DOHH2 (cell line): Measurements from ENCODE around the gene AQP5.

Experiments
- H3F3A ChIP-seq: fragments of 200-600 bp; sonication (generic), shearing (Covaris generic); 2 replicates; pipeline ENCODE4 v1.6.0; 2016; ENCODE audit warnings: antibody characterized with exemption, mild to moderate bottlenecking; ENCODE audit not compliant: control insufficient read depth, insufficient read depth
- H3K27ac ChIP-seq: fragments of 200-600 bp; sonication (generic); 2 replicates; pipeline ENCODE4 v1.5.1; 2014; ENCODE audit warnings: low read depth, mild to moderate bottlenecking, low read length, moderate library complexity
- H3K27me3 ChIP-seq: fragments of 200-600 bp; sonication (generic); 2 replicates; pipeline ENCODE4 v1.6.1; 2014; ENCODE audit warnings: mild to moderate bottlenecking, low read length, mixed read lengths; ENCODE audit not compliant: control insufficient read depth
- H3K36me3 ChIP-seq: fragments of 200-600 bp; sonication (generic); 2 replicates; pipeline ENCODE4 v1.6.1; 2014; ENCODE audit warnings: mild to moderate bottlenecking, low read length, moderate library complexity, mixed read lengths; ENCODE audit not compliant: control insufficient read depth
- H3K4me1 ChIP-seq: fragments of 200-600 bp; sonication (generic); 2 replicates; pipeline ENCODE4 v1.6.1; 2014; ENCODE audit warnings: mild to moderate bottlenecking, low read length, mixed read lengths; ENCODE audit not compliant: control insufficient read depth
- H3K4me2 ChIP-seq: fragments of 200-600 bp; sonication (generic); 2 replicates; pipeline ENCODE4 v1.6.0; 2014; ENCODE audit warnings: mild to moderate bottlenecking, low read length, moderate library complexity
- H3K4me3 ChIP-seq: fragments of 200-600 bp; sonication (generic); 2 replicates; pipeline ENCODE4 v1.5.1; 2014; ENCODE audit warnings: mild to moderate bottlenecking, low read length, mixed read lengths
- H3K79me2 ChIP-seq: fragments of 200-600 bp; sonication (generic); 2 replicates; pipeline ENCODE4 v1.6.1; 2014; ENCODE audit warnings: mild to moderate bottlenecking, low read length, mixed read lengths; ENCODE audit not compliant: control insufficient read depth
- H3K9me2 ChIP-seq: fragments of 200-600 bp; sonication (generic); replicated peaks from 2 replicates; pipeline ENCODE4 v1.6.1; 2014; ENCODE audit warnings: mild to moderate bottlenecking, low read length, mixed read lengths; ENCODE audit not compliant: control insufficient read depth
- H3K9me3 ChIP-seq: fragments of 200-600 bp; sonication (generic); 2 replicates; pipeline ENCODE4 v1.6.1; 2014; ENCODE audit warnings: antibody characterized with exemption, low read length, mixed read lengths; ENCODE audit not compliant: control insufficient read depth, insufficient read depth
- H4K20me1 ChIP-seq: fragments of 200-600 bp; sonication (generic); 2 replicates; pipeline ENCODE4 v1.6.0; 2014; ENCODE audit warnings: low read depth, mild to moderate bottlenecking, antibody characterized with exemption, low read length, moderate library complexity; ENCODE audit not compliant: control insufficient read depth, insufficient read depth
- CTCF ChIP-seq: fragments of 200-600 bp; sonication (generic); IDR thresholded peaks from one replicate; pipeline ENCODE4 v1.5.1; 2014; ENCODE audit warnings: antibody characterized with exemption, mild to moderate bottlenecking, low read depth, low read length; ENCODE audit not compliant: poor library complexity, severe bottlenecking
- EZH2phosphoT487 ChIP-seq: fragments of 200-600 bp; sonication (generic); IDR thresholded peaks from 2 replicates; pipeline ENCODE4 v1.6.1; 2017; ENCODE audit warnings: borderline replicate concordance, mild to moderate bottlenecking, antibody characterized with exemption, low read length, moderate library complexity, mixed read lengths

The AQP5 gene

GRCh38 chr12:49971141-49971540 lies 9.5 kb downstream of the AQP5 start:
- H3K4me1 ChIP-seq: peaks cover 13% of the 10 kb centered on the region
- no peak overlapping the region for H3K27ac ChIP-seq
- H3F3A ChIP-seq: no peaks in the 10 kb centered on the region
- no peaks in the 10 kb centered on the region for H3K9me3 ChIP-seq
- H3K79me2 ChIP-seq: no peaks in the 10 kb centered on the region
- TF ChIP-seq CTCF (no peak), EZH2phosphoT487 (no peak)
- H3K4me3 ChIP-seq: no peak overlapping the region
- peaks cover 31% of the 10 kb centered on the region for H3K27me3 ChIP-seq
- no peaks in the 10 kb centered on the region for H3K36me3 ChIP-seq
- H4K20me1 ChIP-seq: no peaks in the 10 kb centered on the region
- no peaks in the 10 kb centered on the region for H3K9me2 ChIP-seq
- H3K4me2 ChIP-seq: no peak overlapping the region

- H3K4me2 ChIP-seq: no peak overlapping the region
- no peaks in the 10 kb centered on the region for H3K9me2 ChIP-seq
- no peak overlapping the region for H3K4me3 ChIP-seq
- H3K79me2 ChIP-seq: no peaks in the 10 kb centered on the region
- no peak overlapping the region for H3K27ac ChIP-seq
- H3K36me3 ChIP-seq: no peaks in the 10 kb centered on the region
- no peaks in the 10 kb centered on the region for H3K9me3 ChIP-seq
- H3F3A ChIP-seq: no peaks in the 10 kb centered on the region
- TF ChIP-seq EZH2phosphoT487: no peak
- no peak for TF ChIP-seq CTCF
- peaks cover 8% of the 10 kb centered on the region for H3K4me1 ChIP-seq
- H4K20me1 ChIP-seq: no peaks in the 10 kb centered on the region
- peaks cover 25% of the 10 kb centered on the region for H3K27me3 ChIP-seq
These were observed 10.5 kb downstream of the AQP5 start for GRCh38 chr12:49972129-49972528.

- Histone ChIP-seq H3K36me3 (no peaks in the 10 kb centered on the region), H3K27me3 (peaks cover 25% of the 10 kb centered on the region), H3K9me3 (no peaks in the 10 kb centered on the region), H4K20me1 (no peaks in the 10 kb centered on the region), H3K79me2 (no peaks in the 10 kb centered on the region), H3K4me3 (no peak within 1 kb of the TSS), H3F3A (no peaks in the 10 kb centered on the region), H3K9me2 (no peaks in the 10 kb centered on the region), H3K4me1 (peaks cover 1% of the 10 kb centered on the region), H3K27ac (no peak within 1 kb of the TSS), H3K4me2 (no peak within 1 kb of the TSS)
- TF ChIP-seq EZH2phosphoT487 (no peak), CTCF (no peak)
These were observed 11.1 kb downstream of the AQP5 start, which contains the start of gene AQP6 for GRCh38 chr12:49972641-49973360. TSS of gene AQP6 (plus strand) at chr12:49972947. CDS start at chr12:49973174, 227 bp downstream.
